Breast epithelium (tissue), 4 donors: ENCODE results near the gene KRTAP10-1. TPM values are rescaled to one million over a fixed set of nuclear protein-coding genes. Genes with fewer than 3 reads are reported as not detected.
"Not testable (repeated sequence)": the region's sequence is repeated elsewhere in the genome, so short reads cannot be mapped to it uniquely, and the experiment has no call there.

Source experiments
- DNase-seq, 2 donors: peaks; one replicate each; pipeline ENCODE4 v3.0.0-alpha.2; 2019; ENCODE audit warnings: low spot score in 2 of 2
- H3K27ac ChIP-seq, 2 donors: fragments of 200-600 bp; sonication (generic) in 1 of 2; one replicate each; pipeline ENCODE4 v1.5.1; 2016 to 2019; ENCODE audit warnings: mild to moderate bottlenecking in 1 of 2
- H3K27me3 ChIP-seq, 2 donors: fragments of 200-600 bp; sonication (generic) in 1 of 2; one replicate each; pipeline versions ENCODE4 v1.5.1 to v1.6.0; 2017 to 2019; ENCODE audit warnings: control low read depth in 1 of 2, mild to moderate bottlenecking in 1 of 2
- H3K36me3 ChIP-seq: fragments of 200-600 bp; one replicate; pipeline ENCODE4 v1.5.1; 2019
- H3K4me1 ChIP-seq, 2 donors: fragments of 200-600 bp; sonication (generic); one replicate each; pipeline ENCODE4 v1.5.1; 2016 to 2019; ENCODE audit warnings: control low read depth in 1 of 2
- H3K4me3 ChIP-seq, 3 donors: fragments of 200-600 bp; sonication (generic); 1 replicate in 2 of 3; 2 replicates in 1 of 3; pipeline ENCODE4 v1.5.1; 2016 to 2019; ENCODE audit warnings: mild to moderate bottlenecking in 3 of 3, moderate library complexity in 2 of 3
- H3K9me3 ChIP-seq, 2 donors: fragments of 200-600 bp; sonication (generic) in 1 of 2; one replicate each; pipeline ENCODE4 v1.5.1; 2016 to 2019; ENCODE audit warnings: control low read depth in 1 of 2
- CTCF ChIP-seq, 3 donors: fragments of 450-650 bp; IDR thresholded peaks; one replicate each; pipeline ENCODE4 v1.5.1; 2016 to 2017; ENCODE audit warnings: antibody characterized with exemption in 3 of 3, mild to moderate bottlenecking in 3 of 3, moderate library complexity in 3 of 3
- POLR2A ChIP-seq: fragments of 450-650 bp; IDR thresholded peaks from one replicate; pipeline ENCODE4 v1.6.1; 2016; ENCODE audit warnings: antibody characterized with exemption, mild to moderate bottlenecking, moderate library complexity
- POLR2AphosphoS5 ChIP-seq, 3 donors: sonication (generic); formaldehyde crosslinking; IDR thresholded peaks; one replicate each; pipeline ENCODE4 v1.6.1; 2017; ENCODE audit warnings: antibody characterized with exemption in 3 of 3
- intact Hi-C: fragments of 100-400 bp; cut with DNase I; formaldehyde crosslinking; loops from one replicate; pipeline ENCODE4 v1.15.1; 2023; ENCODE audit warnings: low total_unique reads
- total RNA-seq, 3 donors: library from RNA; depleted of rRNA; stranded (reverse); fragments of >200 nt; gene quantifications; one replicate each; pipeline ENCODE4 v1.1.0, GENCODE V29; 2016

KRTAP10-1 gene
- total RNA-seq, 3 donors from 2014 or later, result not detected

DNA sequence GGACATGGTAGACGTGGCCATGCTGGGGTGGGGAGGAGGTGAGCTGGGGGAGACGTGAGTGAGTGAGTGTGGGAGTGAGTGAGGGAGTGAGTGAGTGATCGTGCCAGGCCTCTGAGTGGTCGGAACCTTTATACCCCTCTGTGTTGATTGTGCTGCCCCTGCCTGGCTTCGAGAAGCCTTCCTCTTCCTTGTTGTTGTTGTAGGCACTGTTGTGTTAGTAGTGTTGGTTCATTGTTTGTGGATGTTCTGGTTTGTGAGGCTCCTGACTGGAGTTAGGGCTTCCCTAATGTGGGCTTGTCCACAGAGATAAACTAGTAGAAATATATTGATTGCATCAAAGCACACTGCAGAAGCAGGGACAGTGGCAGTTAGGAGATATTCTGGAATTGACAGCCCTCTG, 18.7 kb upstream of the KRTAP10-1 start, which contains the start of gene KRTAP10-3:
Gene KRTAP10-3 (minus strand): TSS at position 101 of the 400 bp plus-strand sequence. CDS start 80 bp downstream, at position 21.
- intact Hi-C loops, result no loop called here
- TF ChIP-seq POLR2A (no peak), POLR2AphosphoS5 (IDR thresholded peaks at IDR 0.05) (no peak), CTCF (IDR thresholded peaks at IDR 0.05) (no peak)
- Histone ChIP-seq H3K4me3 (no peak within 1 kb of the TSS), H3K36me3 (no peaks in the 10 kb centered on the region), H3K27ac (no peak within 1 kb of the TSS), H3K4me1 (no peaks in the 10 kb centered on the region), H3K9me3 (peaks cover 6 to 11% of the 10 kb centered on the region in 2 donors), H3K27me3 (peaks cover 0 to 32% of the 10 kb centered on the region in 2 donors)
- DNase-seq, result no peak

- H3K27ac ChIP-seq, intact Hi-C loops, H3K4me1 ChIP-seq, H3K4me3 ChIP-seq, DNase-seq, H3K36me3 ChIP-seq: not testable (repeated sequence)
- H3K27me3 ChIP-seq, result peaks cover 0 to 32% of the 10 kb centered on the region in 2 donors
- peaks cover 6 to 11% of the 10 kb centered on the region in 2 donors for H3K9me3 ChIP-seq
Observed at GRCh38 chr21:44558329-44558675, 18.3 kb upstream of the KRTAP10-1 start.

DNA sequence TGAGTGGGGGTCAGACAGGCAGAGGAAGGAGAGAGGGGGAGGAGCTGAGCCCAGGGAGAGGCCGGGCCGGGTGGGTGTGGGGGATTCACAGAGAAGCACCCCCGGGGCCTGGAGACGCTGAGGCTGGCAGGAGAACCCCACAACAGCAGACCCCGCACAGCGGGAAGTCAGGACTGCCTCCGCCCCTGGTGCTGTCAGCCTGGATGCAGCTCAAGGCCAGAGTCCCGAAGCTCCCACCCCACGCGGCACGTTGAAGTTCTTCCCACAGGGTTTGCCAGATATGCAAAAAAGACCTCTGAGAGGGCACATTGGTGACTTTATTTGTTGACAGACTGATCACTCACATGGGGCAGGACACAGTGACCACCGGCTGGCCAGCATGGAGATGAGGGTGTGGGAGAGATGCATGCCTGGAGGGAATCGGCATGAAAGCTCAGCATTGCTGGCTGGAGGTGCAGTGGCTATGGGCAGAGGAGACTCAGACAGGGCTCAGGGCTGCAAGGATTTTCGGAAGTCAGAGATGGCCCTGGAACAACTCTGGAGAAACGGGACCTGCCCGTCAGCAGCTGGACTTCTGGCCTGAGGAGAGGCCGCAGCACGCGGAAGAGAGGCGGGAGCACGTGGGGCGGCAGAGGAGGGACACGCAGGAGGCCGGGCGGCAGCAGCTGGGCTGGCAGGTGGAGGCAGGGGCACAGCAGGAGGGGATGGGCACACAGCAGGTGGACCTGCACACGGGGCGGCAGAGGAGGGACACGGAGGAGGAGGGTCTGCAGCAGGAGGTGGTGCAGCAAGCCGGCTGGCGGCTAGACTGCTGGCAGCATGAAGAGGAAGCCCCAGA, 17.7 kb upstream of the KRTAP10-1 start:
- no peak for TF ChIP-seq POLR2A
- no peak for TF ChIP-seq CTCF (IDR thresholded peaks at IDR 0.05)
- TF ChIP-seq POLR2AphosphoS5 (IDR thresholded peaks at IDR 0.05), result no peak
- DNase-seq, result peak in 1 of 2 donors; percentile 50

DNA sequence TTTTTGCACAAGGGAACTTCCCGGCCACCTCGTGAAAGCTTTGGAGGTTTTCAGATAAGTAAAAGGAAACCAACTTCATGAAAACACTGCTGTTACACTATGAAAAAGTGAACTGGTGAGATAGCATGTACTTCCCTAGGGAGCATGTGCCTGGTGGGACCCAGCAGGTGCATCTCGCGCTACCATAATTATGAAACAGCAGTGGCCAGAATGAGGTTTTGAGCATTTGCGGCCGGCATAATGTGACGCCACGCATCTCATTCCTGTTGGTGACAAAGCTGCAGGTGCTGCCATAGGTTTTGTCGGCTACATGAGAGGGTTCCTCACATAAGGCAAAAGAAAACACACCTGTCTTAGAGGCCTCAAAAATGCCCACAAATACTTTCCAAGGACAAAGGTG, 16.9 kb upstream of the KRTAP10-1 start:
- Histone ChIP-seq H3K27ac (no peak overlapping the region), H3K4me3 (no peak overlapping the region), H3K9me3 (peaks cover 5 to 6% of the 10 kb centered on the region in 2 donors), H3K4me1 (no peaks in the 10 kb centered on the region), H3K27me3 (peaks cover 0 to 43% of the 10 kb centered on the region in 2 donors), H3K36me3 (no peaks in the 10 kb centered on the region)
- intact Hi-C loops, result no loop called here
- no peak for DNase-seq
- TF ChIP-seq POLR2AphosphoS5 (IDR thresholded peaks at IDR 0.05) (no peak), CTCF (IDR thresholded peaks at IDR 0.05) (no peak), POLR2A (no peak)

More for the DNA sequence above, 17.7 kb upstream of the KRTAP10-1 start:
- peaks cover 0 to 35% of the 10 kb centered on the region in 2 donors for H3K27me3 ChIP-seq
- H3K27ac ChIP-seq, result no peak overlapping the region
- peaks cover 6 to 7% of the 10 kb centered on the region in 2 donors for H3K9me3 ChIP-seq
- intact Hi-C loops, result no loop called here
- H3K36me3 ChIP-seq, result no peaks in the 10 kb centered on the region
- no peak overlapping the region for H3K4me3 ChIP-seq
- H3K4me1 ChIP-seq, result no peaks in the 10 kb centered on the region

DNA sequence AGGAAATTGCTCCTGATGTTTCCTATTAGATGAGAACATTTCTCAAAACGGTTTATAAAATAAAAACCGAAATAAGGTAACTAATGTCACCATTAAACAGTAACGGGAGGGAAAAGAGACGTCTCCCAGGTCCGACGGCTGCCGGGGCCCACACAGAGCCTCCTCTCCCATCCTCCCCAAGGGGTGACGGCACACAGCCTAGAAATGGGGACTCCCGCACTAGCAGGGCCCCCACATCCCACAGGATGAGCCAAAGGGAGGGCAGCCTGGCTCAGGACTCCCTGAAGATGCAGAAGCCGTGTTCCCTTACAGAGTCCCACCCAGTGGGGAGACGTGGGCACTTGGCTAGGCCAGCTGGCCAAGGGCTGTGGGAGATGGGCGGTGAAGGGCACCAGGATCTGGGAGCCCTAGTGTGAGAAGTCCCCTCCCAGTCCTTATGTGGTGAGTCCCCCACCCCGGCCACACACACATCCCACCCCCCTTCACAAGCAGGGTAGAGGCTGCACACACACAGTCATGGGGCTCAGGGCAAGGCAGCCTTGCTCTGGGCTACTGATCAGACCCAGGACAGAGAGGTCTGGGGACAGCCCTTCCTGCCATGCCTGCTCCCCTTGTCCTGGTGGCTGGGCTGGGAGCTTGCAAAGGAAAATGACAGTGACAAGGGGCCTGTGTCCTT, 15.3 kb upstream of the KRTAP10-1 start:
- TF ChIP-seq POLR2AphosphoS5 (IDR thresholded peaks at IDR 0.05), result no peak
- no peak for TF ChIP-seq CTCF (IDR thresholded peaks at IDR 0.05)
- no peak for TF ChIP-seq POLR2A
- Histone ChIP-seq H3K27ac (no peak overlapping the region), H3K36me3 (no peaks in the 10 kb centered on the region), H3K4me1 (no peaks in the 10 kb centered on the region), H3K27me3 (peaks cover 0 to 46% of the 10 kb centered on the region in 2 donors), H3K4me3 (no peak overlapping the region), H3K9me3 (peaks cover 5 to 6% of the 10 kb centered on the region in 2 donors)
- intact Hi-C loops, result no loop called here
- peak in 1 of 2 donors; percentile 38 for DNase-seq
